Measurements from ENCODE around the gene COG4.

The COG4 gene

DNA sequence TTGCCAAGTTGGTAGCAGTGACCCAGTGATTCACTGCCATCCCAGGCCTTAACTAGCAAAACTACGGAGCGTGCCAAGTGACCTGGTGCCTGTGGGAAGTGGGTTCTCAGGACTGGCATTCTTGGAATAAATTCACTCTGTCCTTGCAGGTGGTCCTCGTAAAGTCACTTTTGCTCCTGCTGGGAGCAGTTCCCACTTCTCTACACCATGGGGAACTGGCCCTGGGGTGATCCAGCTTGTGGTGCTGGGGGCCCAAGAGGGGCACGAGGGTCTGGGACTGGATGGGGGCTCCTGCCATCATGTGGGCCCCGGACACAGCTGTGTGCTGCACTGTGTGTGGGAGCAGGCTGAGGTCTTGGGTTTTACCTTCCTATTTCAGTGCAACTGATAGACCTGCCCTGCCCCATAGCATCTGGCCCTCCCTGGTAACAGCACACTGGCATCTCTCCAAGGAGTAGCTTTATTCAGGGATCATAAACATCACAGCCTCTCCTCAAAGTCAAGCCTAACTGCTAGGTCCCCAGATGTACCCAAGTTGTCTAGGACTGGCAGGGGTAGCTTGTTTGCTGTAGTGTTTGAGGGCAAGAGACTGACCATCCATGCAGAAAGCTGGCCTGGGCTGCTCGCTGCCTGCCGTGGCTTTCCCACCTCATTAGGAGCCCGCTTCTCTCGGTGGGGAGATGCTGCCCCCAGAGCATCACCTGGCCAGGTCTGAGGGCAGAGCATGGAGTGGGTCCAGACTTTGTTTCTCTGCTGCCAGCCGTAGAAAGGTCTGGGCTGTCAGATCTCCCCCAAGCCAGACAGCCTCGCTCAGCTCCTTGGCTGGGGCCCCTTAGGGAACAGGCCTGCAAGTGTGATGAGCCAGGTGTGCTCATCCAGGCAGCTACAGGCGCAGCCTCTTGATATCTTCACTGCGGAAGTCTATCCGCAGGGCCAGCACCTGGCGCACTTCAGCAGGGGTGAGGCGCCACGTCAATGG lies 42.9 kb downstream of the COG4 start:
- no peak for DNase-seq
- peaks cover 34% of the 10 kb centered on the region for H3K36me3 ChIP-seq

DNA sequence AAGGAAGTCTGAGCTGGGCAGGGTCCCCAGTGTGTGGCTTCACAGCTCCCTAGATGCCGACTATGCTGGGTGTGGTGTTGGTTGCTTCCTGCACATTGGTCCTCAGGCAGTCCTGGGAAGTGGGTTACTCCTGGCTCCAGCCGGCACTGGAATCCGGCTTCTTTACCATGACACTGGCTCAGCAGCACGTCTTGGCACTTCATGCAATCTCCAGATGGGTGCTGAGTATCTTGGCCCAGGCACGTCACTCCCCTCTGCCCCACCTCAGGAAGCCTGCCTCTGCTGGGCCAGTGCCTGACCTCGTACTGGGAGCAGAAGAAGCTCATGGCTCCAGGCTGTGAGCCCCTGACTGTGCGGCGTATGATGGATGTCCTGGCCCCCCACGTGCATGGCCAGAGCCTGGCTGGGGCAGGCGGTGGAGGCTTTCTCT lies 44.4 kb downstream of the COG4 start:
- peaks cover 24% of the 10 kb centered on the region for H3K36me3 ChIP-seq
- TF ChIP-seq, protein P1, sequence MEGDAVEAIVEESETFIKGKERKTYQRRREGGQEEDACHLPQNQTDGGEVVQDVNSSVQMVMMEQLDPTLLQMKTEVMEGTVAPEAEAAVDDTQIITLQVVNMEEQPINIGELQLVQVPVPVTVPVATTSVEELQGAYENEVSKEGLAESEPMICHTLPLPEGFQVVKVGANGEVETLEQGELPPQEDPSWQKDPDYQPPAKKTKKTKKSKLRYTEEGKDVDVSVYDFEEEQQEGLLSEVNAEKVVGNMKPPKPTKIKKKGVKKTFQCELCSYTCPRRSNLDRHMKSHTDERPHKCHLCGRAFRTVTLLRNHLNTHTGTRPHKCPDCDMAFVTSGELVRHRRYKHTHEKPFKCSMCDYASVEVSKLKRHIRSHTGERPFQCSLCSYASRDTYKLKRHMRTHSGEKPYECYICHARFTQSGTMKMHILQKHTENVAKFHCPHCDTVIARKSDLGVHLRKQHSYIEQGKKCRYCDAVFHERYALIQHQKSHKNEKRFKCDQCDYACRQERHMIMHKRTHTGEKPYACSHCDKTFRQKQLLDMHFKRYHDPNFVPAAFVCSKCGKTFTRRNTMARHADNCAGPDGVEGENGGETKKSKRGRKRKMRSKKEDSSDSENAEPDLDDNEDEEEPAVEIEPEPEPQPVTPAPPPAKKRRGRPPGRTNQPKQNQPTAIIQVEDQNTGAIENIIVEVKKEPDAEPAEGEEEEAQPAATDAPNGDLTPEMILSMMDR (IDR thresholded peaks at IDR 0.05; ENCODE audit: low read depth, low read length): no peak
- no peak for DNase-seq
- no peaks in the 10 kb centered on the region for H3K9me3 ChIP-seq
- H3K4me3 ChIP-seq (ENCODE audit: low read depth, low read length): no peak overlapping the region
- H3K27me3 ChIP-seq: no peaks in the 10 kb centered on the region
- peaks cover 16% of the 10 kb centered on the region for H3K4me1 ChIP-seq

More for the DNA sequence above, 42.9 kb downstream of the COG4 start:
- TF ChIP-seq, protein P1 (IDR thresholded peaks at IDR 0.05; ENCODE audit: low read depth, low read length): no peak
- Histone ChIP-seq H3K9me3 (no peaks in the 10 kb centered on the region), H3K27me3 (no peaks in the 10 kb centered on the region), H3K4me1 (peaks cover 8% of the 10 kb centered on the region), H3K4me3 (ENCODE audit: low read depth, low read length) (no peak overlapping the region)

DNA sequence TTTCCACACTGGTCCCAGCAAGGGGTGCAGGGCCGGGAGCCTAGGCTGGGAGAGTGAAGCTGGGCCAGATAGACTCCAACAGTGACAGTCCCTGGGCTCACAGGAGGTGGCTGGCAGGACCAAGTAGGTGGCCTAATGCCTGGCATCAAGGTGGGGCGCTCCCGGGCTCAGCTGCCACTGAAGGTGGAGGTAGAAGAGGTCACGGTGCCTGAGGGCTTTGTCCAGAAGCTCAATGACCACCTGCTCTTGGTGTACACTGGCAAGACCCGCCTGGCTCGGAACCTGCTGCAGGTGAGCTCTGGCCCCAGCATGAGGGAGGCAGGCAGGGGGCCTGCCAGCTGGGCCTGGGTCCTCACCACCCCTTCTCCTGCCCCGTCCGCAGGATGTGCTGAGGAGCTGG lies 45.2 kb downstream of the COG4 start:
- H3K4me3 ChIP-seq (ENCODE audit: low read depth, low read length): no peak overlapping the region
- TF ChIP-seq, protein P1 (IDR thresholded peaks at IDR 0.05; ENCODE audit: low read depth, low read length): no peak
- DNase-seq: no peak
- H3K4me1 ChIP-seq: peaks cover 16% of the 10 kb centered on the region
- no peaks in the 10 kb centered on the region for H3K27me3 ChIP-seq
- H3K36me3 ChIP-seq: peaks cover 17% of the 10 kb centered on the region
- no peaks in the 10 kb centered on the region for H3K9me3 ChIP-seq

DNA sequence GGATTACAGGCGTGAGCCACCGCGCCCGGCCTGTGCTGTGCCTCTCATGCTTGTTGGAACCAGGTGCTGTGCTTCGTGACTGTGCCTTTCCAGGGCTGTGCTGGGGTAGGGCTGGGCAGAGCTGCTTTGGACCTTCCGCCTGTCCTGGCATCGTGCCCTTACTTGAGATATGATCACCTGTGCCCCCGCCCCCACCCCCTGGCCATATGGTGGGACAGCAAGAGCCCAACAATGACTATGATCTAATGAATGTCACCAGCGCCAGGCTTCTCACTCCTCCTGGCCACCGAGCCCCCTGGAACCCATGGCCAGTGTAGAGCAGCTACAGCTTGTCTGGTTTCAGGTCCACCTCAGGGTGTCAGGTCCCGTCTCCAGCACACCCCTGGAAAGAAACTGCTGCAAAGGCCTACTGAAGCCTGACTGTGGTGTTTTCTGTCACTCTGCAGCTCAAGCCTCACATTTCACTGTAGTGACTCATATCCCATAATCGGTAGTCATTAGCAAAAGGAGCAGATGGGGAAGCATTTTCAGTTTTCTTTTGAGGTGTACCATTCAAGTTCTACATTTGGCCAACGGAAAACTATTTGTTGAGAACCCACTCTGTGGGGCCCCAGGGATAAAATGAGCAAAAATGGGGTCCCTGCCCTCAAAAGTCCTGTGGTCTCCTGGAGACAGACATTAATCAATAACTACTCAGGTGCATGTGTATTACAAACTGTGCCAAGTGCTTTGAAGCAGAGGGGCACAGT lies 46.9 kb downstream of the COG4 start:
- no peak overlapping the region for H3K4me3 ChIP-seq (ENCODE audit: low read depth, low read length)
- H3K36me3 ChIP-seq: peaks cover 11% of the 10 kb centered on the region
- TF ChIP-seq, protein P1 (IDR thresholded peaks at IDR 0.05; ENCODE audit: low read depth, low read length): no peak
- peaks cover 16% of the 10 kb centered on the region for H3K4me1 ChIP-seq
- H3K9me3 ChIP-seq: no peaks in the 10 kb centered on the region
- DNase-seq: peak; percentile 72
- H3K27me3 ChIP-seq: no peaks in the 10 kb centered on the region

DNA sequence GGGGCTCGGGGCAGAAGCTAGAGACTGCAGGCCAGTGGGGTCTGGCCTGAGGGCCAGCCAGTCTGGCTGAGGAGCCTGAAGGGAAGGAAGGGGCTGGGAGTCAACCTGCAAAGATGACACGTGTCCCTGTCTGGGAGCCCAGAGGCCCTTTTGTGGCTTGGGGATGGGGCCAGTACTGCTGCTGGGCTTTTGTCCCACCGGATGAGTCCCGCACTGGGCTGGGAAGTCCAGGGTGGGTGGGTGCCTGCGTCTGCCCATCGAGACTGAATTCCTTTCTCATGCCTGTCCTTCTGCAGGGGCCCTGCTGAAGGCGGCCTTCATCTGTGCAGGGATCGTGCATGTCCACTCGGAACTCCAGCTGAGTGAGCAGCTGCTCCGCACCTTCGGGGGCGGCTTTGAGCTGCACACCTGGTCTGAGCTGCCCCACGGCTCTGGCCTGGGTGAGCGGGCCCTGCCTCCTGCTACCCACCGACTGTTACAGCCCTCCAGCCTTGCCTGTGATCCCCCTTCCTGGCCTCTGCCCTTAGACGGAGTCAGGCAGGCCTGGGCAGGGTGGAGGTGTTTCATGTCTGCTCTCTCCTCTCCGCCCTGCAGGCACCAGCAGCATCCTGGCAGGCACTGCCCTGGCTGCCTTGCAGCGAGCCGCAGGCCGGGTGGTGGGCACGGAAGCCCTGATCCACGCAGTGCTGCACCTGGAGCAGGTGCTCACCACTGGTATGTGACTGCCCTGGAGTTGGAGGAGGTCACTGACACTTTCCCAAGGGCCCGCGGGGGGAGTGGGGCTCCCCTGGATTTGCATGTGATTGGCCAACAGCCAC lies 48.1 kb downstream of the COG4 start:
- DNase-seq: no peak
- no peak overlapping the region for H3K4me3 ChIP-seq (ENCODE audit: low read depth, low read length)
- TF ChIP-seq, protein P1 (IDR thresholded peaks at IDR 0.05; ENCODE audit: low read depth, low read length): no peak
- H3K9me3 ChIP-seq: no peaks in the 10 kb centered on the region
- H3K27me3 ChIP-seq: no peaks in the 10 kb centered on the region
- peaks cover 6% of the 10 kb centered on the region; the same call in 1 of the 2 replicates for H3K36me3 ChIP-seq
- peaks cover 16% of the 10 kb centered on the region for H3K4me1 ChIP-seq

Measured in BE2C (cell line).